Caco-2 (cell line): ENCODE measurements around the gene PLXNA4. TPM values are rescaled to one million over a fixed set of nuclear protein-coding genes. Genes with fewer than 3 reads are reported as not detected.

Experiments
- BruUV-seq: library from RNA; stranded (reverse); fragments of 400-500 nt; replicated peaks from 2 replicates; lab custom pipeline; 2021; lab: Mats Ljungman, UMichigan
- CTCF ChIA-PET: fragments of 300-600 bp; sonication (Branson Sonifier 250); formaldehyde crosslinking; loops from one replicate; lab custom pipeline; 2022; ENCODE audit warnings: antibody characterized with exemption; lab: Charles Lee
- POLR2A ChIA-PET: fragments of 300-600 bp; sonication (Branson Sonifier 250); formaldehyde crosslinking; loops from one replicate; lab custom pipeline; 2022; ENCODE audit warnings: antibody characterized with exemption; lab: Charles Lee
- DNase-seq, 2 experiments: peaks; one replicate each; pipeline versions ENCODE4 v3.0.0 to v3.0.0-alpha.2; 2020 to 2022
- H3K27me3 ChIP-seq: replicated peaks from 2 replicates; pipeline ENCODE4 v1.6.0; 2011; ENCODE audit warnings: low read length; ENCODE audit not compliant: control insufficient read depth, insufficient read depth
- H3K36me3 ChIP-seq: 2 replicates; pipeline ENCODE4 v1.5.1; 2011; ENCODE audit warnings: low read length; ENCODE audit not compliant: control insufficient read depth, insufficient read depth
- H3K4me1 ChIP-seq: fragments of 250-450 bp; sonication (Bioruptor Pico); 2 replicates; pipeline ENCODE4 v1.5.1; 2020; ENCODE audit warnings: mild to moderate bottlenecking
- H3K4me3 ChIP-seq: 2 replicates; pipeline ENCODE4 v1.5.1; 2011; ENCODE audit warnings: low read depth, mild to moderate bottlenecking, control low read depth, low read length
- H3K9me3 ChIP-seq: fragments of 250-450 bp; sonication (Bioruptor Pico); 2 replicates; pipeline ENCODE4 v1.5.1; 2020; ENCODE audit warnings: mild to moderate bottlenecking, moderate library complexity
- H3K27ac Mint-ChIP-seq: one replicate; pipeline ENCODE4 v1.8.0; 2022; ENCODE audit warnings: mixed read lengths; ENCODE audit not compliant: unreplicated experiment
- H3K27me3 Mint-ChIP-seq: one replicate; pipeline ENCODE4 v1.8.0; 2022; ENCODE audit warnings: mixed read lengths; ENCODE audit not compliant: insufficient read depth, unreplicated experiment
- H3K36me3 Mint-ChIP-seq: one replicate; pipeline ENCODE4 v1.8.0; 2022; ENCODE audit warnings: mild to moderate bottlenecking, mixed read lengths; ENCODE audit not compliant: insufficient read depth, unreplicated experiment
- H3K4me1 Mint-ChIP-seq: one replicate; pipeline ENCODE4 v1.8.0; 2022; ENCODE audit warnings: low read depth, mixed read lengths; ENCODE audit not compliant: unreplicated experiment
- H3K4me3 Mint-ChIP-seq: one replicate; pipeline ENCODE4 v1.8.0; 2022; ENCODE audit warnings: mild to moderate bottlenecking, moderate library complexity, mixed read lengths; ENCODE audit not compliant: unreplicated experiment
- H3K9me3 Mint-ChIP-seq: one replicate; pipeline ENCODE4 v1.8.0; 2022; ENCODE audit warnings: mixed read lengths; ENCODE audit not compliant: unreplicated experiment
- intact Hi-C: fragments of 100-400 bp; cut with micrococcal nuclease; formaldehyde crosslinking; loops from one replicate; pipeline ENCODE4 v1.10.0; 2022; ENCODE audit not compliant: unreplicated experiment
- total RNA-seq: library from RNA; stranded (reverse); gene quantifications from 2 replicates; pipeline ENCODE4 v1.2.3, GENCODE V29; 2022
- TF ChIP-seq, protein P1 (sequence below), 2 experiments: fragments of 200-600 bp in 1 of 2; IDR thresholded peaks; 1 replicate in 1 of 2; 2 replicates in 1 of 2; pipeline versions ENCODE4 v1.5.1 to v1.8.0; 2011 to 2022; ENCODE audit warnings: antibody characterized with exemption in 1 of 2, control low read depth in 1 of 2, inconsistent platforms in 1 of 2, low read depth in 1 of 2, low read length in 1 of 2, mild to moderate bottlenecking in 1 of 2, moderate library complexity in 1 of 2; ENCODE audit not compliant: insufficient read depth in 1 of 2, severe bottlenecking in 1 of 2, unreplicated experiment in 1 of 2

Gene PLXNA4
- total RNA-seq, 1 experiment from 2014 or later: 0.43 TPM

DNA sequence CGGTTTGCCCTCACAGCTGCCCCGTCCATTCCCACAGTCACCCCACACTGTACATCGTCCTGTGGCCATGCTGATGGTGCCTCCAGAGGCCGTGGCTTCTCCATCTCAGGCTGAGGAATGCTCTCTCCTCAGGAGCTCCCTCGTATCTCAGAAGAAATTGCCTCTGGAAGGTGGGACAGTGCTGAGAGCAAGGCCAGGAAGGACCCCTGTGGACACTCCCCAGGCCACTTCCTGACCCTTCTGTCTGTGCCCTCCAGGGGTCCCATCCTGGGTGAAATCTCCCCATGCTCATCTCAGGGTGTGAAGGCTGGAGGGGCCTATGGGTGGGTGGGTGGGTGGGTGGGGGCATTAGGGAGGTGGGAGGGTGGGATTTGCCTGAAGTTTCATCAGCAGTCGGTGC is 454.3 kb downstream of the PLXNA4 start:
- Histone ChIP-seq H3K4me1 (no peaks in the 10 kb centered on the region), H3K9me3 (no peaks in the 10 kb centered on the region), H3K27me3 (peaks cover 1% of the 10 kb centered on the region), H3K4me3 (no peak overlapping the region), H3K36me3 (no peaks in the 10 kb centered on the region)
- intact Hi-C loops: no loop called here
- no peaks in the 10 kb centered on the region for H3K4me1 Mint-ChIP-seq
- no peaks in the 10 kb centered on the region for H3K9me3 Mint-ChIP-seq
- CTCF ChIA-PET: no interaction called here
- DNase-seq: no peak
- no peaks in the 10 kb centered on the region for H3K36me3 Mint-ChIP-seq
- BruUV-seq: no TSS peak
- H3K27me3 Mint-ChIP-seq: peaks cover 31% of the 10 kb centered on the region
- no peak overlapping the region for H3K4me3 Mint-ChIP-seq
- TF ChIP-seq, protein P1, sequence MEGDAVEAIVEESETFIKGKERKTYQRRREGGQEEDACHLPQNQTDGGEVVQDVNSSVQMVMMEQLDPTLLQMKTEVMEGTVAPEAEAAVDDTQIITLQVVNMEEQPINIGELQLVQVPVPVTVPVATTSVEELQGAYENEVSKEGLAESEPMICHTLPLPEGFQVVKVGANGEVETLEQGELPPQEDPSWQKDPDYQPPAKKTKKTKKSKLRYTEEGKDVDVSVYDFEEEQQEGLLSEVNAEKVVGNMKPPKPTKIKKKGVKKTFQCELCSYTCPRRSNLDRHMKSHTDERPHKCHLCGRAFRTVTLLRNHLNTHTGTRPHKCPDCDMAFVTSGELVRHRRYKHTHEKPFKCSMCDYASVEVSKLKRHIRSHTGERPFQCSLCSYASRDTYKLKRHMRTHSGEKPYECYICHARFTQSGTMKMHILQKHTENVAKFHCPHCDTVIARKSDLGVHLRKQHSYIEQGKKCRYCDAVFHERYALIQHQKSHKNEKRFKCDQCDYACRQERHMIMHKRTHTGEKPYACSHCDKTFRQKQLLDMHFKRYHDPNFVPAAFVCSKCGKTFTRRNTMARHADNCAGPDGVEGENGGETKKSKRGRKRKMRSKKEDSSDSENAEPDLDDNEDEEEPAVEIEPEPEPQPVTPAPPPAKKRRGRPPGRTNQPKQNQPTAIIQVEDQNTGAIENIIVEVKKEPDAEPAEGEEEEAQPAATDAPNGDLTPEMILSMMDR (IDR thresholded peaks at IDR 0.05; ENCODE audit: insufficient read depth in 1 of 2, low read depth in 1 of 2, low read length in 1 of 2, severe bottlenecking in 1 of 2, unreplicated experiment in 1 of 2): no peak
- POLR2A ChIA-PET: no interaction called here
- H3K27ac Mint-ChIP-seq: no peak overlapping the region

- no peaks in the 10 kb centered on the region for H3K4me1 Mint-ChIP-seq
- CTCF ChIA-PET: no interaction called here
Observed at GRCh38 chr7:132118641-132119040, 457.6 kb downstream of the PLXNA4 start.

DNA sequence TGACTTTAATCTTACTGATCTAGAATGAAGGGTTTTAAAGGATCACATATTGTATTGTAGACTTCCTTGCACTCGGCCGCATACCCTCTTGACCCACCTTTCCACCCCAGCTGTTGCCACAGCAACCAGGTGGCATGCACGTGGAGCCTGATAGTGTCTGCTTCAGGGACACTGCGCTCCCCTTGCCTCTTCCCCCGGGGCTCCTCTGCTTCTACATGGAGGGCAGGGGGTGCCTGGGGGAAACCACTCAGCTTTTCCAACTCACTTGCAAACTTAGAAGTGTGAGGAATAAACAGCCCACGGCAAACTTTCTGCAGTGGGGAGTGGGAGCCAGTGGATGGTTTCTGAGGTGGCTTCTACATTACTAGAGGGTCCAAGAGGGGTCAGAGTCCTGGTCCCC is 458.6 kb downstream of the PLXNA4 start:
- CTCF ChIA-PET: no interaction called here

More at GRCh38 chr7:132118641-132119040, 457.6 kb downstream of the PLXNA4 start:
- H3K9me3 Mint-ChIP-seq: no peaks in the 10 kb centered on the region
- DNase-seq: no peak
- intact Hi-C loops: no loop called here
- TF ChIP-seq, protein P1 (IDR thresholded peaks at IDR 0.05; ENCODE audit: insufficient read depth in 1 of 2, low read depth in 1 of 2, low read length in 1 of 2, severe bottlenecking in 1 of 2, unreplicated experiment in 1 of 2): no peak
- H3K27ac Mint-ChIP-seq: no peak overlapping the region
- no peak overlapping the region for H3K4me3 Mint-ChIP-seq
- H3K36me3 Mint-ChIP-seq: no peaks in the 10 kb centered on the region
- no peak overlapping the region for H3K4me3 ChIP-seq
- no peaks in the 10 kb centered on the region for H3K36me3 ChIP-seq
- H3K27me3 Mint-ChIP-seq: peaks cover 15% of the 10 kb centered on the region
- no peaks in the 10 kb centered on the region for H3K9me3 ChIP-seq
- no TSS peak for BruUV-seq
- no peaks in the 10 kb centered on the region for H3K4me1 ChIP-seq
- H3K27me3 ChIP-seq: no peaks in the 10 kb centered on the region; the same call in 1 of the 2 replicates
- POLR2A ChIA-PET: no interaction called here

More for the DNA sequence above, 458.6 kb downstream of the PLXNA4 start:
- Mint-ChIP-seq H3K4me3 (no peak overlapping the region), H3K27ac (no peak overlapping the region), H3K36me3 (no peaks in the 10 kb centered on the region), H3K9me3 (no peaks in the 10 kb centered on the region), H3K27me3 (peaks cover 14% of the 10 kb centered on the region), H3K4me1 (no peaks in the 10 kb centered on the region)
- intact Hi-C loops: no loop called here
- H3K27me3 ChIP-seq: no peaks in the 10 kb centered on the region
- no peak for DNase-seq
- H3K36me3 ChIP-seq: no peaks in the 10 kb centered on the region
- no peaks in the 10 kb centered on the region for H3K9me3 ChIP-seq
- POLR2A ChIA-PET: no interaction called here
- TF ChIP-seq, protein P1 (IDR thresholded peaks at IDR 0.05; ENCODE audit: insufficient read depth in 1 of 2, low read depth in 1 of 2, low read length in 1 of 2, severe bottlenecking in 1 of 2, unreplicated experiment in 1 of 2): no peak
- no peak overlapping the region for H3K4me3 ChIP-seq
- BruUV-seq: no TSS peak
- H3K4me1 ChIP-seq: no peaks in the 10 kb centered on the region
